ENCODE measurements around the gene CD200R1L. TPM values are rescaled to one million over a fixed set of nuclear protein-coding genes. Genes with fewer than 3 reads are reported as not detected.

The CD200R1L gene
- total and polyA plus RNA-seq, 7 donors = not detected

DNA sequence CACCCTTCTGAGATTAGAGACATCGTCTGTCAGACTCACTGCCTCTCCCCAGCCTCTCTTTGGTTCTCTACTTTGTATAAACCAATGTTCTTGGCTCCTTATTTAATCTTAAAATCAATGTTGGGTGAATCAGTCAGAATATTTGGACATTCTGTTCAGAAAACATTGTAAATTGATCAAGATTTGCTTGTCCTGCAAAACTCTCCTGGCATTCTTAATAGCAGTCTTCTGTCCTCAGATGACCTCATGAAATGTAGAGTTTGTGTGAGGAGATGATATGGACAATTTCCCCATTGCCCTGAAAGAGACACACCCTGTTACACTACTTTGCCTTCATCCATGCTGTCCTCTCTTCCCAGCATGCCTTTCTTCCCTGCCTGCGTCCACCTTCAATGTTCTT lies 33.6 kb downstream of the CD200R1L start:
- Histone ChIP-seq H3K36me3 (no peaks in the 10 kb centered on the region), H3K27me3 (no peaks in the 10 kb centered on the region), H3K4me1 (peaks cover 0 to 42% (median 29%) of the 10 kb centered on the region in 4 donors), H3K4me3 (no peak overlapping the region), H3K27ac (peak overlapping the region; percentile 70 to 83 (median 79)), H3K9me3 (no peaks in the 10 kb centered on the region)
- WGBS, 2 donors = 52 to 82% methylated on average over 2 of the region's 2 CpGs
- DNase-seq = no peak
- peak in 1 of 4 donors; percentile 12 for TF ChIP-seq POLR2AphosphoS5 (IDR thresholded peaks at IDR 0.05)
- TF ChIP-seq, protein P1, sequence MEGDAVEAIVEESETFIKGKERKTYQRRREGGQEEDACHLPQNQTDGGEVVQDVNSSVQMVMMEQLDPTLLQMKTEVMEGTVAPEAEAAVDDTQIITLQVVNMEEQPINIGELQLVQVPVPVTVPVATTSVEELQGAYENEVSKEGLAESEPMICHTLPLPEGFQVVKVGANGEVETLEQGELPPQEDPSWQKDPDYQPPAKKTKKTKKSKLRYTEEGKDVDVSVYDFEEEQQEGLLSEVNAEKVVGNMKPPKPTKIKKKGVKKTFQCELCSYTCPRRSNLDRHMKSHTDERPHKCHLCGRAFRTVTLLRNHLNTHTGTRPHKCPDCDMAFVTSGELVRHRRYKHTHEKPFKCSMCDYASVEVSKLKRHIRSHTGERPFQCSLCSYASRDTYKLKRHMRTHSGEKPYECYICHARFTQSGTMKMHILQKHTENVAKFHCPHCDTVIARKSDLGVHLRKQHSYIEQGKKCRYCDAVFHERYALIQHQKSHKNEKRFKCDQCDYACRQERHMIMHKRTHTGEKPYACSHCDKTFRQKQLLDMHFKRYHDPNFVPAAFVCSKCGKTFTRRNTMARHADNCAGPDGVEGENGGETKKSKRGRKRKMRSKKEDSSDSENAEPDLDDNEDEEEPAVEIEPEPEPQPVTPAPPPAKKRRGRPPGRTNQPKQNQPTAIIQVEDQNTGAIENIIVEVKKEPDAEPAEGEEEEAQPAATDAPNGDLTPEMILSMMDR (IDR thresholded peaks at IDR 0.05) = no peak
- no peak for TF ChIP-seq EP300 (IDR thresholded peaks at IDR 0.05)
- no peak for TF ChIP-seq POLR2A (IDR thresholded peaks at IDR 0.05)
- intact Hi-C loops (cut with DNase I) = loop anchor here (2.0 to 5.0 kb wide), 4 partner anchors 172 to 1244 kb away; partner anchors contain the start of genes ATG3, CCDC191, CCDC80 and GTPBP8

GRCh38 chr3:112811917-112812660 lies 34.6 kb downstream of the CD200R1L start:
- H3K4me1 ChIP-seq = peaks cover 0 to 42% (median 29%) of the 10 kb centered on the region in 4 donors
- intact Hi-C loops (cut with DNase I) = loop anchor here (1.0 to 5.0 kb wide), 5 partner anchors 171 to 1245 kb away; partner anchors contain the start of genes ATG3, CCDC191, CCDC80 and GTPBP8
- H3K9me3 ChIP-seq = no peaks in the 10 kb centered on the region
- whole genome bisulfite sequencing, 2 donors = 58 to 74% methylated on average over 8 of the region's 8 CpGs
- peak overlapping the region; percentile 70 to 83 (median 79) for H3K27ac ChIP-seq
- no peak overlapping the region for H3K4me3 ChIP-seq
- peak in 2 of 4 donors; percentile 11 to 22 for TF ChIP-seq POLR2AphosphoS5 (IDR thresholded peaks at IDR 0.05)
- TF ChIP-seq EP300 (IDR thresholded peaks at IDR 0.05) = no peak
- DNase-seq = peak; percentile 74
- no peaks in the 10 kb centered on the region for H3K27me3 ChIP-seq
- H3K36me3 ChIP-seq = no peaks in the 10 kb centered on the region

DNA sequence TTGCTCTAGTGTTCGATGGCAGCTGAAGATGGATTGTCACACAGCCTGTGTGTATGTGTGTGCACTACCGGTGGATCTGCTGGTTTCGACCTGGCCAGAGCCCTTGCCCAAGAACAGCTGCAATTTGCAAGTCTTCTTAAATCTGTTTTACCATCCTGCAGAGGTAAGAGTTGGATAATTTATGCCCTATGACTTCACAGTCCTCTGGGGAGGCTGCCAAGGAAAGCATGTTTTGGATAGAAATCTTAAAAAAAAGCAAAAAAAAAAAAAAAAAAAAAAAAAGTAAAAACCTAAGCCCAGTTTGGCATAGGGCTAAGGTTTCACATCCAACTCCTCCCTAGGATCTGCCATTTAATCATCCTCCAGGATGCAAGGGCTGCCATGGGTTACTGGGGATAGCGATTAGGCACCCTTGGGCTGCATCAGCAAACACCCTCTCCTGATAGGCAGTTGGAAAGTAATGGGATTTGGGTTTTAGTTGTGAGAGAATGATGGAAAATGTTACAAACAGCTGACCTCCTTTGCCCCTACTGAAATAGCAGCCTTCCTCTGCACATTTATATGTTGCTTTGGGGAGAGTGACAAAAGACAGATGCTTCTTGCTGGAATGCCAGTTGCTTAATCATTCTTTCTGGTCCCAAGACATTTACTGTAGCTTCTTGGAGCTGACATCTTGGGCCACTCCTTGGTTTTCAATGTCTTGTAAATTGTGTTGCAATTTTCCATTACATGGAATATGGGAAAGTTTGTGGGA lies 35.4 kb downstream of the CD200R1L start:
- peak; percentile 83 for DNase-seq
- WGBS, 2 donors = 68 to 74% methylated on average over 4 of the region's 4 CpGs
- Histone ChIP-seq H3K9me3 (no peaks in the 10 kb centered on the region), H3K27me3 (no peaks in the 10 kb centered on the region), H3K27ac (peak overlapping the region; percentile 70 to 83 (median 79)), H3K36me3 (no peaks in the 10 kb centered on the region), H3K4me3 (no peak overlapping the region), H3K4me1 (peaks cover 0 to 42% (median 29%) of the 10 kb centered on the region in 4 donors)
- intact Hi-C loops (cut with DNase I) = loop anchor here (5.0 kb wide), 3 partner anchors 181 to 1246 kb away; partner anchors contain the start of genes ATG3, CCDC191, GTPBP8 and QTRT2
- TF ChIP-seq, protein P1 (IDR thresholded peaks at IDR 0.05) = no peak
- TF ChIP-seq EP300 (IDR thresholded peaks at IDR 0.05) (peak; percentile 88 to 97 (median 94)), POLR2A (IDR thresholded peaks at IDR 0.05) (no peak), POLR2AphosphoS5 (IDR thresholded peaks at IDR 0.05) (peak; percentile 96 to 98 (median 98))

- whole genome bisulfite sequencing, 2 donors = 88 to 94% methylated on average over 3 of the region's 3 CpGs
- intact Hi-C loops (cut with DNase I) = loop anchor here (5.0 kb wide), 3 partner anchors 182 to 1247 kb away; partner anchors contain the start of genes ATG3, CCDC191, GTPBP8 and QTRT2
- H3K36me3 ChIP-seq = no peaks in the 10 kb centered on the region
Measured at GRCh38 chr3:112810561-112810960, 36.1 kb downstream of the CD200R1L start.

GRCh38 chr3:112808136-112808535 lies 38.5 kb downstream of the CD200R1L start:
- no peaks in the 10 kb centered on the region for H3K9me3 ChIP-seq
- H3K27me3 ChIP-seq = no peaks in the 10 kb centered on the region
- intact Hi-C loops (cut with DNase I) = no loop called here
- no peak overlapping the region for H3K4me3 ChIP-seq
- H3K36me3 ChIP-seq = no peaks in the 10 kb centered on the region
- DNase-seq = no peak
- peaks cover 0 to 37% (median 26%) of the 10 kb centered on the region in 4 donors for H3K4me1 ChIP-seq
- peak overlapping the region in 1 of 4 donors; percentile 27 for H3K27ac ChIP-seq
- WGBS, 2 donors = 36 to 74% methylated on average over 2 of the region's 2 CpGs
- no peak for TF ChIP-seq POLR2A (IDR thresholded peaks at IDR 0.05)
- TF ChIP-seq, protein P1 (IDR thresholded peaks at IDR 0.05) = no peak
- TF ChIP-seq POLR2AphosphoS5 (IDR thresholded peaks at IDR 0.05) = no peak
- no peak for TF ChIP-seq EP300 (IDR thresholded peaks at IDR 0.05)

More at GRCh38 chr3:112810561-112810960, 36.1 kb downstream of the CD200R1L start:
- no peak for DNase-seq
- no peaks in the 10 kb centered on the region for H3K27me3 ChIP-seq
- no peaks in the 10 kb centered on the region for H3K9me3 ChIP-seq
- no peak for TF ChIP-seq POLR2AphosphoS5 (IDR thresholded peaks at IDR 0.05)
- H3K4me1 ChIP-seq = peaks cover 0 to 42% (median 29%) of the 10 kb centered on the region in 4 donors
- H3K4me3 ChIP-seq = no peak overlapping the region
- peak overlapping the region; percentile 70 to 83 (median 79) for H3K27ac ChIP-seq

Data from sigmoid colon (tissue), 7 donors.